Bronchial epithelial cell (primary cell): ENCODE measurements around the gene NKX2-1. TPM values are rescaled to one million over a fixed set of nuclear protein-coding genes. Genes with fewer than 3 reads are reported as not detected.

Source experiments
- DNase-seq: peaks from one replicate; pipeline ENCODE4 v3.0.0-alpha.2; 2010; ENCODE audit warnings: low read depth
- FAIRE-seq: peaks from 2 replicates; lab custom pipeline; 2011; peaks lifted over from hg19 to GRCh38; lab: Jason Lieb, UNC
- H3K27me3 ChIP-seq: 2 replicates; pipeline ENCODE4 v1.5.1; 2011; ENCODE audit warnings: low read length; ENCODE audit not compliant: control insufficient read depth, insufficient read depth
- H3K36me3 ChIP-seq: 2 replicates; pipeline ENCODE4 v1.5.1; 2011; ENCODE audit warnings: low read length; ENCODE audit not compliant: control insufficient read depth, insufficient read depth
- H3K4me3 ChIP-seq: 2 replicates; pipeline ENCODE4 v1.5.1; 2011; ENCODE audit warnings: mild to moderate bottlenecking, low read depth, low read length, control low read depth
- total RNA-seq: library from RNA; depleted of rRNA; stranded (reverse); fragments of >200 nt; gene quantifications from 2 replicates; pipeline ENCODE4 v1.2.1, GENCODE V29; 2014
- TF ChIP-seq, protein P1 (sequence below): IDR thresholded peaks from 2 replicates; pipeline ENCODE4 v1.5.1; 2011; ENCODE audit warnings: mild to moderate bottlenecking, moderate library complexity, low read length, control low read depth, inconsistent platforms; ENCODE audit not compliant: insufficient read depth, severe bottlenecking

Gene NKX2-1
- total RNA-seq, 1 donor from 2014 or later: 6.6 TPM

DNA sequence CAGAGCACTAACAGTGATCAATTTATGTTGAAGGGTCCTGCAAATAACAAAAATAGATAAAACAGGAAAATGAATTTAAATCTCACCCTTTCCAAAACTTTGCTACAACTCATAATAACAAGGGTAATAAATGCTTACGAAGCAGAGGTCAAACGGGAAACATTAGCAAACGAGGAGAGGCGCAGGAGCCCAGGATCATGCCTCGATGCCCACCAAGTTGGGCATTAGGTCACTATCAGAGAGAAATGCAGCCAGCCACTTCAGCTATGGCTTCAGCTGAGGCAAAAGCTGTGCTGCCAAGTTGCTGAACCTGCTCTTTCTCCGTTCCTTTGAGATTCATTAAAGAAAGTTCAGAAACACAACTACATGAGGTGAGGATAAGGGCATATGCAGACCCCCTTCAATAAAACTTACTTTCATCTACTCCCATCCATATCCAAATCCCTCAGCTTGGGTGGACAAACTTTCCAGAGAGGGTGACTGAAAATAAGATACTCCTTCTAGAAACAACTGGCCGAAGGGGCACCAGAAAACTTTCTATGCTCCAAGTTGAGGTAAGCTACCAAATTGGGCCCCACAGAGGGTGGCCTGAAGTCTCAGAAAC, 7.9 kb downstream of the NKX2-1 start:
- Histone ChIP-seq H3K4me3 (no peak overlapping the region), H3K27me3 (peaks cover 32% of the 10 kb centered on the region), H3K36me3 (no peaks in the 10 kb centered on the region)
- FAIRE-seq (no peak), DNase-seq (no peak)
- TF ChIP-seq, protein P1, sequence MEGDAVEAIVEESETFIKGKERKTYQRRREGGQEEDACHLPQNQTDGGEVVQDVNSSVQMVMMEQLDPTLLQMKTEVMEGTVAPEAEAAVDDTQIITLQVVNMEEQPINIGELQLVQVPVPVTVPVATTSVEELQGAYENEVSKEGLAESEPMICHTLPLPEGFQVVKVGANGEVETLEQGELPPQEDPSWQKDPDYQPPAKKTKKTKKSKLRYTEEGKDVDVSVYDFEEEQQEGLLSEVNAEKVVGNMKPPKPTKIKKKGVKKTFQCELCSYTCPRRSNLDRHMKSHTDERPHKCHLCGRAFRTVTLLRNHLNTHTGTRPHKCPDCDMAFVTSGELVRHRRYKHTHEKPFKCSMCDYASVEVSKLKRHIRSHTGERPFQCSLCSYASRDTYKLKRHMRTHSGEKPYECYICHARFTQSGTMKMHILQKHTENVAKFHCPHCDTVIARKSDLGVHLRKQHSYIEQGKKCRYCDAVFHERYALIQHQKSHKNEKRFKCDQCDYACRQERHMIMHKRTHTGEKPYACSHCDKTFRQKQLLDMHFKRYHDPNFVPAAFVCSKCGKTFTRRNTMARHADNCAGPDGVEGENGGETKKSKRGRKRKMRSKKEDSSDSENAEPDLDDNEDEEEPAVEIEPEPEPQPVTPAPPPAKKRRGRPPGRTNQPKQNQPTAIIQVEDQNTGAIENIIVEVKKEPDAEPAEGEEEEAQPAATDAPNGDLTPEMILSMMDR: no peak

GRCh38 chr14:36510874-36511273, 9.2 kb downstream of the NKX2-1 start:
- FAIRE-seq: no peak

DNA sequence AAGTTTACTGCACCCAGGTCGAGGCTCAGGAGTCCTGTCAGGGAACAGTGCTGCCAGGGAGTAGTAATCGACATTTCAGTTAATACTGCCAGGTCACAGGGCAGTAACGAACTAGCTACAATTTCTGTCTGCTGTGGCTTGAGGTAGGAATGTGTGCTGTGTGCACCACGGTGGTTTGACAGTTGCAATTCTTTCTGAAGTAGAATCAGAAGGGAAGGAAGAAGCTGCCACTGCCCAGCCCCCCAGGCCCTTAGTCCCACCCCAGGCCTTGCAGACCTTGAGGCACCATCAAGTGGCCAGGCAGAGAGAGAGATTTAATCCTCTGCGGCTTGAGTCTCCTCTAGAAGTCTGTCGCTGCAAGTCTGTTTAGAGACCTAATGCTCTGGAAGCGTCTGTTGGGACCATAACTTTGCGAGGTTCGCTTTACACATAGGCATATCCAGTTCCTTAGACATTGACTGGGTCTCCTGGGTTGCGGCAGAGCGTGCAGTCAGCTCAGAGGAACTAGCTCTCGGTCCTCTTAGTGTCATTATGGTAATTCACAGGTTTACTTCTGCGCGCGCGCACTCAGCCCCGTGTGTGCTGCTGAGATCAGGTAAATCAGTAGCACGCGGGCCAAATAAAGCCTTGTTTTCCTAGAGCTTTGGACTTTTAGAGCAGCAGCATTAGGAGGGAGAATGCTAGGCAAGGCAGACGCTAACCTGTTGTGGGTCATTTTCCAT, 9.8 kb downstream of the NKX2-1 start:
- Histone ChIP-seq H3K4me3 (no peak overlapping the region), H3K36me3 (no peaks in the 10 kb centered on the region), H3K27me3 (peaks cover 40% of the 10 kb centered on the region)
- DNase-seq: peak; percentile 48
- TF ChIP-seq, protein P1: no peak
- no peak for FAIRE-seq

More at GRCh38 chr14:36510874-36511273, 9.2 kb downstream of the NKX2-1 start:
- no peak overlapping the region for H3K4me3 ChIP-seq
- H3K27me3 ChIP-seq: peaks cover 36% of the 10 kb centered on the region
- DNase-seq: no peak
- TF ChIP-seq, protein P1: no peak
- no peaks in the 10 kb centered on the region for H3K36me3 ChIP-seq

GRCh38 chr14:36509069-36509917, 10.7 kb downstream of the NKX2-1 start:
- peaks cover 38% of the 10 kb centered on the region for H3K27me3 ChIP-seq
- no peak for FAIRE-seq
- TF ChIP-seq, protein P1: no peak
- no peaks in the 10 kb centered on the region for H3K36me3 ChIP-seq
- DNase-seq: no peak
- H3K4me3 ChIP-seq: peak overlapping the region; percentile 44

- no peak for FAIRE-seq
- H3K4me3 ChIP-seq: peak overlapping the region; percentile 44
These were observed 11.5 kb downstream of the NKX2-1 start for GRCh38 chr14:36508418-36509068.

More at GRCh38 chr14:36508418-36509068, 11.5 kb downstream of the NKX2-1 start:
- no peaks in the 10 kb centered on the region for H3K36me3 ChIP-seq
- H3K27me3 ChIP-seq: peaks cover 37% of the 10 kb centered on the region
- TF ChIP-seq, protein P1: no peak
- no peak for DNase-seq
